Superior temporal gyrus (tissue), 1 donor: ENCODE results near the gene CD2BP2.
"Not testable (repeated sequence)": the region's sequence is repeated elsewhere in the genome, so short reads cannot be mapped to it uniquely, and the experiment has no call there.

ENCODE experiments used
- DNase-seq: peaks from one replicate; pipeline ENCODE4 v3.0.0-alpha.2; 2016; ENCODE audit errors: extremely low spot score

CD2BP2 gene

GRCh38 chr16:30355144-30355953 is at the start of gene CD2BP2:
CD2BP2 (minus strand) TSS chr16:30355308; CDS start chr16:30354681, 627 bp downstream.
- peak; percentile 100 for DNase-seq

- no peak for DNase-seq
Measured at GRCh38 chr16:30401768-30402425, 46.8 kb upstream of the CD2BP2 start.

- DNase-seq: no peak
Measured at GRCh38 chr16:30399435-30400186, 44.5 kb upstream of the CD2BP2 start.

- DNase-seq: no peak
Measured at GRCh38 chr16:30398661-30399434, 43.7 kb upstream of the CD2BP2 start.

DNA sequence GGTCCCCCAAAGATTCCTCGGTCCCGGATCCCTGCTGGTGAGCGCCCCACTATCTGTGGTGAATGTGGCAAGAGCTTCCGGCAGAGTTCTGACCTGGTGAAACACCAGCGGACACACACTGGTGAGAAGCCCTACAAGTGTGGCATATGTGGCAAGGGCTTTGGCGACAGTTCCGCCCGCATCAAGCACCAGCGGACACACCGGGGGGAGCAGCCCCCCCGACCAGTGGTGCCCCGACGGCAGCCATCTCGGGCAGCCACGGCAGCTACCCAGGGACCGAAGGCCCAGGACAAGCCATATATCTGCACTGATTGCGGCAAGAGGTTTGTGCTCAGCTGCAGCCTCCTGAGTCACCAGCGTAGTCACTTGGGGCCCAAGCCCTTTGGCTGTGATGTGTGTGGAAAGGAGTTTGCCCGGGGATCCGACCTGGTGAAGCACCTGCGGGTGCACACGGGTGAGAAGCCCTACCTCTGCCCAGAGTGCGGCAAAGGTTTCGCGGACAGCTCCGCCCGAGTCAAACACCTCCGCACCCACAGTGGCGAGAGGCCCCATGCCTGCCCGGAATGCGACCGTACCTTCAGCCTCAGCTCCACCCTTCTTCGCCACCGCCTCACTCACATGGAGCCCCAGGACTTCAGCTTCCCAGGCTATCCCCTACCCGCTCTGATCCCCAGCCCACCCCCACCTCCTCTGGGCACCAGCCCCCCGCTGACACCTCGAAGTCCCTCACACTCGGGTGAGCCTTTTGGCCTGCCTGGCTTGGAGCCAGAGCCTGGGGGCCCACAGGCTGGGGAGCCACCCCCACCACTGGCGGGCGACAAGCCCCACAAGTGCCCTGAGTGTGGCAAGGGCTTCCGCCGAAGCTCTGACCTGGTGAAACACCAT is 42.9 kb upstream of the CD2BP2 start:
- no peak for DNase-seq

DNA sequence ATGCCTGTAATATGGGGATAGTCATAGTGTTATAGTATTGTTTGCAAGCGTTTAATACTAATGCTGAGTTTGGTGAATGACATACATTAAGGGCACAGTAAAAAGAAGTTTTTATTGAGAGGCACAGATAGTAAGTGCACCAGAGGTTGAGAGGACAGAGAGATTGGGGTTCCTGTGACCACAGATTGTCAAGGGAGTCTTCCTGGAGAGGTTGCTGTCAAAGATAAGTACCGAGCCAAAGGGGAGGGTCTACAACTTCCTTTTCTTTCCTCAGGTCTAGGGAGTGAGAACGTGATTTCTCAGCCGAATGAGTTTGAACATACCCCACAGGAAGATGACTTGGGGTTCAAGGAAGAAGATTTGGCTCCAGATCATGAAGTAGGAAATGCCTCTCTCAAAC is 41.9 kb upstream of the CD2BP2 start:
- DNase-seq: no peak

DNA sequence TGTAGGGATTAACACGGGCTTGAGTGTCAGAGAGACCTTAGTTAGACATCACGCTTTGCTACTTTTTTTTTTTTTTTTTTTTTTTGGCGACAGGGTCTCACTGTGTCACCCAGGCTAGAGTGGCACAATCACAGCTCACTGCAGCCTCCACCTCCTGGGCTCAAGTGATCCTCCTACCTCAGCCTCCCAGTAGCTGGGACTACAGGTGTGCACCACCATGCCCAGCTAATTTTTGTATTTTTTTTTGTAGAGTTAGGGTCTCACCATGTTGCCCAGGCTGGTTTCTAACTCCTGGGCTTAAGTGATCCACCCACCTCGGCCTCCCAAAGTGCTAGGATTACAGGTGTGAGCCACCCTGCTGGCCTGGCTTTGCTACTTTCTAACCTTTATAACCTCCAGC is 41.5 kb upstream of the CD2BP2 start:
- DNase-seq: not testable (repeated sequence)

- peak; percentile 27 for DNase-seq
Measured at GRCh38 chr16:30395992-30396585, 41.0 kb upstream of the CD2BP2 start.

DNA sequence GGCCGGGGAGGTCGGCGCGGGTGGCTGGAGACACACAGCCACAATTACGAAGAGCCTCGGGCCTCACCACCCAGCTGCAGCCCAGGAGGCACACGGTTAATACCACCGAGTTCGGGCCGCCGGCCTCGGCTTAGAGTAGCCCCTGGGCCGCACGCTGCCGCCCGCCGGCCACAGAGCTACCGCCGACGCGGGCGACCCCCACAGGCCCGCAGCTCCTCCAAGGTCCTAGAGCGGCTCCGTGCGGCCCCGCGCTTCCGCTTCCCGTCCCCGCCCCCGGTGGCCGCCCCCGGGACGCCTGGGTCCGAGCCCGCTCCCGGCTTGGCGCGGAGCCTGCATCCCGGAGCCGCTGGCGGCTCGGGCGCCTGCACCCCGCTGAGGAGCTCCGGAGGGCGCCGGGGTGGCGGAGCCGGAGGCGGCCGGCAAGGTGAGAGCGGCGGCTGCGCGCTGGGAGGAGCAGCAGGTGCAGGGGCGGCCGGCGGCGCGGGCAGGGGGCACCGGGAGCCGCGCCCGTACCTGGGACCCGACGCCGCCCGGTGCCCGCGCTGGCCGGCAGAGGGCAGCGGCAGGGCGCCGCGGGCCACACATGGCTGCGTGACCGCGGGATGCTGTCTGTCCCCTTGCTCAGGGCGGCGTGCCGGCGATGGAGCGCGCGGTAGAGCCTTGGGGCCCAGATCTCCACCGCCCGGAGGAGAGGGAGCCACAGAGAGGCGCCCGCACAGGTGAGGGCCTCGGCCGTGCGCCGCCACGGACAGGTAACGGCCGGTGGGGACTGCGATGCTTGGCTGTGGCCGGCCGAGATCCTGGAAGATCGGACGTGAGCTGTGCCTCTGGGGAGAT is 40.3 kb upstream of the CD2BP2 start, which contains the start of gene ZNF48:
Gene ZNF48, plus strand, starts transcription at position 266 of the 837 bp plus-strand sequence. Its CDS starts 375 bp downstream, at position 641.
- peak; percentile 89 for DNase-seq

- peak; percentile 34 for DNase-seq
Measured at GRCh38 chr16:30394592-30395154, 39.6 kb upstream of the CD2BP2 start.

GRCh38 chr16:30383521-30383920 is 28.4 kb upstream of the CD2BP2 start:
- no peak for DNase-seq

GRCh38 chr16:30382111-30382881 is 27.2 kb upstream of the CD2BP2 start, which contains the start of gene SEPTIN1:
SEPTIN1 (minus strand) TSS chr16:30382561; CDS start chr16:30382542, 19 bp downstream.
- no peak for DNase-seq

GRCh38 chr16:30381291-30382041 is 26.4 kb upstream of the CD2BP2 start:
- DNase-seq: no peak

- no peak for DNase-seq
Measured at GRCh38 chr16:30380803-30381208, 25.7 kb upstream of the CD2BP2 start.

DNA sequence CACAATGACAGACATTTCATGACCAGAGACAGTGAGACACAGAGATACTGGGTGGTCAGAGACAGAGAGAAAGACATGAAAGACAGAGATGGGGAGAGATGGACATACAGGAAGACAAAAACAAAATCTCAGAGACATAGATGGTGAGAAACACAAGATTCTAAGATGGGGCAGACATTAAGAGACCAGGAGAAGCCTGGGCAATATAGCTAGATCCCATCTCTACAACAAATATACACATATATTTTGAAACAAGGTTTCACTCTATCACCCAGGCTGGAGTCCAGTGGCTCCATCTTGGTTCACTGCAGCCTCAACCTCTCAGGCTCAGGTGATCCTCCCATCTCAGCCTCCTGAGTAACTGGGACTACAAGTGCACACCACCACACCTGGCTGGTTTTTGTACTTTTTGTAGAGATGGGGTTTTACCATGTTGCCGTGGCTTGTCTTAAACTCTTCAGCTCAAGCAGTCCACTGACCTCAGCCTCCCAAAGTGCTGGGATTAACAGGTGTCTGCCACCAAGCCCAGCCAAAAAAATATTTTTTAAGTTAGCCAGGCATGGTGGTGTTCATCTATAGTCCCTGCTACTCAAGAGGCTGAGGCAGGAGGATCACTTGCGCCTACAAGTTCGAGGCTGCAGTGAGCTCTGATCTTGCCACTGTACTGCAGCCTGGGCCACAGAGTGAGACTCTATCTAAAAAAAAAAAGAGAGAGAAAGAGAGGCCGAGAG is 25.1 kb upstream of the CD2BP2 start:
- no peak for DNase-seq

GRCh38 chr16:30379158-30379783 is 24.2 kb upstream of the CD2BP2 start:
- no peak for DNase-seq
